Keratinocyte (primary cell): ENCODE measurements around the gene PKP2. TPM values are rescaled to one million over a fixed set of nuclear protein-coding genes. Genes with fewer than 3 reads are reported as not detected.

ENCODE experiments used
- DNase-seq: peaks from one replicate; pipeline ENCODE4 v3.0.0-alpha.2; 2011; ENCODE audit warnings: low read depth, missing footprints, low spot score
- FAIRE-seq: peaks from 2 replicates; lab custom pipeline; 2011; peaks lifted over from hg19 to GRCh38; lab: Jason Lieb, UNC
- H2AFZ ChIP-seq: 2 replicates; pipeline ENCODE4 v1.6.0; 2012; ENCODE audit warnings: low read length, control low read depth, inconsistent platforms; ENCODE audit not compliant: control insufficient read depth
- H3K27ac ChIP-seq: 2 replicates; pipeline ENCODE4 v1.5.1; 2011; ENCODE audit warnings: low read length; ENCODE audit not compliant: control insufficient read depth, insufficient read depth
- H3K27me3 ChIP-seq: 3 replicates; pipeline ENCODE4 v1.6.0; 2011; ENCODE audit warnings: low read length; ENCODE audit not compliant: control insufficient read depth, insufficient read depth; ENCODE audit errors: extremely low read depth
- H3K36me3 ChIP-seq, 2 experiments: 2 replicates in 1 of 2; 3 replicates in 1 of 2; pipeline ENCODE4 v1.5.1; 2011; ENCODE audit warnings: low read length in 2 of 2, mild to moderate bottlenecking in 1 of 2; ENCODE audit not compliant: control insufficient read depth in 2 of 2, insufficient read depth in 2 of 2; ENCODE audit errors: extremely low read depth in 1 of 2
- H3K4me1 ChIP-seq: 3 replicates; pipeline ENCODE4 v1.5.1; 2011; ENCODE audit warnings: low read length; ENCODE audit not compliant: control insufficient read depth, insufficient read depth; ENCODE audit errors: extremely low read depth
- H3K4me2 ChIP-seq: 3 replicates; pipeline ENCODE4 v1.6.0; 2011; ENCODE audit warnings: low read depth, low read length; ENCODE audit not compliant: control insufficient read depth, insufficient read depth; ENCODE audit errors: extremely low read depth
- H3K4me3 ChIP-seq, 3 experiments: fragments of 200-600 bp in 1 of 3; sonication (generic) in 1 of 3; 2 replicates in 2 of 3; 3 replicates in 1 of 3; pipeline ENCODE4 v1.5.1; 2011 to 2016; ENCODE audit warnings: low read length in 3 of 3, mild to moderate bottlenecking in 3 of 3, control low read depth in 2 of 3, inconsistent platforms in 1 of 3, low read depth in 1 of 3, mixed read lengths in 1 of 3, mixed run types in 1 of 3, moderate library complexity in 1 of 3; ENCODE audit not compliant: control insufficient read depth in 2 of 3, insufficient read depth in 2 of 3; ENCODE audit errors: extremely low read depth in 1 of 3
- H3K79me2 ChIP-seq: 2 replicates; pipeline ENCODE4 v1.6.0; 2012; ENCODE audit warnings: low read length; ENCODE audit not compliant: control insufficient read depth, insufficient read depth
- H3K9ac ChIP-seq: 3 replicates; pipeline ENCODE4 v1.6.0; 2011; ENCODE audit warnings: low read length; ENCODE audit not compliant: control insufficient read depth, insufficient read depth; ENCODE audit errors: extremely low read depth
- H3K9me1 ChIP-seq: 3 replicates; pipeline ENCODE4 v1.6.0; 2011; ENCODE audit warnings: low read length; ENCODE audit not compliant: control insufficient read depth, insufficient read depth; ENCODE audit errors: extremely low read depth
- H3K9me3 ChIP-seq: 2 replicates; pipeline ENCODE4 v1.5.1; 2012; ENCODE audit warnings: low read depth, low read length; ENCODE audit not compliant: control insufficient read depth
- H4K20me1 ChIP-seq: 3 replicates; pipeline ENCODE4 v1.6.0; 2011; ENCODE audit warnings: low read length; ENCODE audit not compliant: control insufficient read depth, insufficient read depth; ENCODE audit errors: extremely low read depth
- EZH2 ChIP-seq: IDR thresholded peaks from one replicate; pipeline ENCODE4 v1.6.1; 2012; ENCODE audit warnings: inconsistent platforms, mild to moderate bottlenecking, low read length, moderate library complexity
- dilution Hi-C: fragments of 300-500 bp; cut with MboI; formaldehyde crosslinking; loops from one replicate; pipeline ENCODE4 v1.7.0; 2020; ENCODE audit warnings: low sequenced_read_pairs; ENCODE audit not compliant: extremely low pct_ligation_motif_present
- polyA plus RNA-seq, 5 experiments: library from polyadenylated mRNA; depleted of rRNA in 3 of 5; stranded (reverse) in 3 of 5; stranded (forward) in 1 of 5; unstranded in 1 of 5; fragments of >200 nt; gene quantifications; 1 replicate in 1 of 5; 2 replicates in 3 of 5; 3 replicates in 1 of 5; pipeline versions ENCODE4 v1.2.1 to v1.2.3, GENCODE V29; 2011 to 2012; ENCODE audit warnings: missing spikeins in 2 of 5, low read depth in 1 of 5, low replicate concordance in 1 of 5
- TF ChIP-seq, protein P1 (sequence below), 3 experiments: IDR thresholded peaks in 1 of 3; conservative IDR thresholded peaks in 1 of 3; optimal IDR thresholded peaks in 1 of 3; 2 replicates in 2 of 3; 3 replicates in 1 of 3; pipeline versions ENCODE3 to v1.5.1; 2011; ENCODE audit warnings: low read length in 3 of 3, mild to moderate bottlenecking in 3 of 3, moderate library complexity in 2 of 3, control low read depth in 1 of 3, inconsistent platforms in 1 of 3; ENCODE audit not compliant: insufficient read depth in 2 of 3; ENCODE audit errors: extremely low read depth in 1 of 3

PKP2 gene
- polyA plus RNA-seq, 1 donor (not counting 4 experiments of a cell fraction or from before 2014, with no cell fraction given), result 50.4 TPM

DNA sequence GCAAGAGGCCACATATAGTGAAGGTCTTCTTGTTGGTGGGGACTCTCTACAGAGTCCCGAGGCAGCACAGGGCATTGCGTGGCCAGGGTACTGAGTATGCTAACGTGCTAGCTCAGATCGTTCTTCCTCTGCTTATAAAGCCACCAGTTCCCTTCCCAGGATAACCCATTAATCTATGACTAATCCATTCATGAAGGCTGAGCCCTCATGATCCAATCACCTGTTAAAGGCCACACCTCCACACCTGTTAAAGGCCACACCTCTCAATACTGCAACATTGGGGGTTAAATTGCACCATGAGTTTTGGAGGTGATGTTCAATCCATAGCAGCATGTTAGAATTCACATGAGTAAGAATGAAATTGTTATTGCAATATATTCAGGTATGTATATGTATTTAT, 128.1 kb downstream of the PKP2 start:
- Histone ChIP-seq H3K9me1 (no peaks in the 10 kb centered on the region), H3K27ac (no peak overlapping the region), H3K36me3 (no peaks in the 10 kb centered on the region), H3K4me3 (no peak overlapping the region), H3K9me3 (no peaks in the 10 kb centered on the region), H3K79me2 (no peaks in the 10 kb centered on the region), H3K9ac (no peak overlapping the region), H2AFZ (no peak overlapping the region), H3K27me3 (no peaks in the 10 kb centered on the region), H4K20me1 (no peaks in the 10 kb centered on the region), H3K4me1 (no peaks in the 10 kb centered on the region), H3K4me2 (no peak overlapping the region)
- FAIRE-seq (no peak), DNase-seq (no peak)
- TF ChIP-seq, protein P1, sequence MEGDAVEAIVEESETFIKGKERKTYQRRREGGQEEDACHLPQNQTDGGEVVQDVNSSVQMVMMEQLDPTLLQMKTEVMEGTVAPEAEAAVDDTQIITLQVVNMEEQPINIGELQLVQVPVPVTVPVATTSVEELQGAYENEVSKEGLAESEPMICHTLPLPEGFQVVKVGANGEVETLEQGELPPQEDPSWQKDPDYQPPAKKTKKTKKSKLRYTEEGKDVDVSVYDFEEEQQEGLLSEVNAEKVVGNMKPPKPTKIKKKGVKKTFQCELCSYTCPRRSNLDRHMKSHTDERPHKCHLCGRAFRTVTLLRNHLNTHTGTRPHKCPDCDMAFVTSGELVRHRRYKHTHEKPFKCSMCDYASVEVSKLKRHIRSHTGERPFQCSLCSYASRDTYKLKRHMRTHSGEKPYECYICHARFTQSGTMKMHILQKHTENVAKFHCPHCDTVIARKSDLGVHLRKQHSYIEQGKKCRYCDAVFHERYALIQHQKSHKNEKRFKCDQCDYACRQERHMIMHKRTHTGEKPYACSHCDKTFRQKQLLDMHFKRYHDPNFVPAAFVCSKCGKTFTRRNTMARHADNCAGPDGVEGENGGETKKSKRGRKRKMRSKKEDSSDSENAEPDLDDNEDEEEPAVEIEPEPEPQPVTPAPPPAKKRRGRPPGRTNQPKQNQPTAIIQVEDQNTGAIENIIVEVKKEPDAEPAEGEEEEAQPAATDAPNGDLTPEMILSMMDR (optimal IDR thresholded peaks at IDR 0.05 in 1 of 3, IDR thresholded peaks at IDR 0.05 in 1 of 3, conservative IDR thresholded peaks at IDR 0.05 in 1 of 3; ENCODE audit: extremely low read depth in 1 of 3, insufficient read depth in 2 of 3, low read length in 3 of 3), result no peak
- no peak for TF ChIP-seq EZH2
- dilution Hi-C loops, result no loop called here

DNA sequence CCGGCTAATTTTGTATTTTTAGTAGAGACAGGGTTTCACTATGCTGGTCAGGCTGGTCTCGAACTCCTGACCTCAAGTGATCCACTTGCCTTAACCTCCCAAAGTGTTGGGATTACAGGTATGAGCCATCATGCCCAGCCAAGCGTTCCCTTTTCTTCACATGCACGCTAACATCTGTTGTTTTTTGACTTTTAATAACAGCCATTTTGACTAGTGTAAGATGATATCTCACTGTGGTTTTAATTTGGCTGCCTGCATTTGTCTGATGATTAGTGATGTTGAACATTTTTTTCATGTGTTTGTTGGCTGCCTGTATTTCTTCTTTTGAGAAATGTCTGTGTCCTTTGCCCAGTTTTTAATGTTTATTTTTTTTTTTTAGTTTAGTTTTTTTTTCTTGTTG, 130.7 kb downstream of the PKP2 start:
- FAIRE-seq (no peak), DNase-seq (no peak)
- Histone ChIP-seq H3K4me2 (no peak overlapping the region), H3K79me2 (no peaks in the 10 kb centered on the region), H3K27me3 (no peaks in the 10 kb centered on the region), H3K4me3 (no peak overlapping the region), H3K9ac (no peak overlapping the region), H3K27ac (no peak overlapping the region), H3K36me3 (no peaks in the 10 kb centered on the region), H3K9me1 (no peaks in the 10 kb centered on the region), H2AFZ (no peak overlapping the region), H4K20me1 (no peaks in the 10 kb centered on the region), H3K9me3 (no peaks in the 10 kb centered on the region), H3K4me1 (no peaks in the 10 kb centered on the region)
- dilution Hi-C loops, result no loop called here
- TF ChIP-seq, protein P1 (optimal IDR thresholded peaks at IDR 0.05 in 1 of 3, IDR thresholded peaks at IDR 0.05 in 1 of 3, conservative IDR thresholded peaks at IDR 0.05 in 1 of 3; ENCODE audit: extremely low read depth in 1 of 3, insufficient read depth in 2 of 3, low read length in 3 of 3), result no peak
- no peak for TF ChIP-seq EZH2
